Stimulated activated CD4-positive, alpha-beta T cell treated with anti-CD3 and anti-CD28 coated beads, TNF-alpha, amount 100 ng/mL, for 4 hours (primary cell): ENCODE measurements around the gene EEF1AKMT2.
A peak's percentile ranks its signal among the peaks of the same experiment; 100 is the strongest.
"Not testable (repeated sequence)": the region's sequence is repeated elsewhere in the genome, so short reads cannot be mapped to it uniquely, and the experiment has no call there.

Experiments used
- DNase-seq, 3 experiments: peaks; one replicate each; pipeline ENCODE4 v3.0.0-alpha.2; 2020; ENCODE audit warnings: low read depth in 3 of 3

The EEF1AKMT2 gene

DNA sequence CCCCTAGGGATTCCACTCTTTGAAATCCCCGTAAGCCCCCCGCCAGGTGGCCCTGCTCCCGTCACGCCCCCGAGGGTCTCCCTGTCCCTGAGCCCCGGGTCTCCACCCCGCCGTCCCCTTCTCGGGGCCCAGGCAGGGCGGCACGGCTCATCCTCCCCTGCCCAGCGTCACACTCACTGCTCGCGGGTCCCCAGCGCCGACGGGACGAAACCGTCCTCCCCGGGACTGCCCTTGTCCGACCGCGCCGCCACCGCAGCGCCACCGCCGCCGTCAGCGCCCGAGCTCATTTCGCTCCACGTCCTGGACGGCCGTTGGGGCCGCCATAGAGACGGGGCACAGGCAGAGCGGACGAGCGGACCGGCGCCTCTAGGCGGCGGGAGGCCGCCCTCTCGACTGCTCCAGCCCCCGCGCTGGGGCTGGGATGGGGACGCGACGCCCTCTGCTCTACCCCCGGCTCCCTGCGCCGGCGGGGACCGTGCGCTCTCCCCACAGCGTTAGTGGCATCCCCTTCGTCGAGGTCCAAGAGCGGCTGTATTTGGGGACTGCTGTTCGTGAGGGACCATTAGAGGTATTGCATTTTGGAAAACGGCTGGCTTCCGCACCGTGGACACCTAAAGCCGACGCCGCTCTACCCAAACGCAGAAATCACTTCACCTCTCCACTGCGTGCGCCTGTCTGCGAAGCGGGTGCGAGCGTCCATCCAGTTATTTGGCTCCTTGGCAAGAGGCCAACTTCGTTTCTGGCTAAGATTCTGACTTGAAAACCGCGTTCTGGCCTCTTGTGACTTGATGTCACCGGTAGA lies at the start of gene EEF1AKMT2:
TSS of gene EEF1AKMT2 (minus strand) at position 341 of the 802 bp plus-strand sequence. CDS start at position 287, 54 bp downstream.
- peak; percentile 69 to 78 (median 76) for DNase-seq

DNA sequence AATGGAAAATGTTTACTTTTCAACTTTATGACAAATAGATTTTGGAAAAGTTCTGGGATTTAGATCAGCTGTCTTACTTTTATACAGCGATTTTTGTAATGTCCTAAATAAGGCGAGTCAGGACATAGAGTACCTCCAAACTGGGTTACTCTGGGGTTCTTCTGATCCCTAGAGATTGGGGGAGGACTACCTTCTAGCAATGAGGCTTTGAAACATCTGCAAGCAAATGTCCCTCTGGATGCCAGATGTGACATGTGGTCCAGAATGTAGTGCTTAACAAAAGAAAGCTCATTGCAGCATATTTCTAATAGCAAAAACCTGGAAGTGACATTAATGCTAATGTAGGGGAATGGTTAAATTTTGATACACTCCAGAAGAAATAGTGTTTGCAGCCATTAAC lies 46.0 kb upstream of the EEF1AKMT2 start:
- no peak for DNase-seq

DNA sequence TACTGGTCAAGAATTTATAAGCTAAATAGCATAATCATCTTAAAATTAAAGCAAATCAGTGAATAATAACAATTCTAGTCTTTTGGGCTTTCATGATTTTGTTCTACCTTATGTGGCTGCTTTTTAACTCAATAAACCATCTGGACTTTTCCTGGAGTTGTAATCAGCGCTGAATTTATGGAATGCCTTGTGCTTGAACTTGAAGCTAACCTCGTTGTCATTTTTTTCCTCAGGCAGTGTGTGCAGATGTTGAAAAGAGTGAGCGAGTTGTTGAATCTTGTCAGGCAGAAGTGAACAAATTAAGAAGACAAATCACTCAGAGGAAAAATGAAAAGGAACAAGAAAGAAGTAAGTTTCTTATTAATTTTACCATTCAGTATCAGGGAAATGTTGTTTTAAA lies 39.4 kb upstream of the EEF1AKMT2 start:
- no peak for DNase-seq

DNA sequence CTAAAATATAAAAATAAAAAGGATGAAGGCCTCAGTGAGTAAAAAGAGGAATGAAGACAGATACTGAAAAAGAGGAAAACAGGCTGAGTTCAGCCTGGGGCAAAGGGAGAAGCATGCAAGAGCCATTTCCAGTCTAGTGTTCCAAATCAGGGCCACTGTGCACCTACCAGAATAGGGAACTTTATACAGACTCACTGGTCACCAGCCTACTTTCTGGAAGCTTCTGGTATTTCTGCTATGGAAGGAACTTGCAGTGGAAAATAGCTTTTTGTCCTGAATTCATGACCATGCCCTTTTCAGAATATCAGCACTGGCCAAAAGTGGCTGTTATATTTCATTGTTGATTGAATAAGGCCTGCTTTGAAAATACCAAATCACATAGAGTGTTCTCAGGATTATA lies 38.8 kb upstream of the EEF1AKMT2 start:
- DNase-seq = no peak

DNA sequence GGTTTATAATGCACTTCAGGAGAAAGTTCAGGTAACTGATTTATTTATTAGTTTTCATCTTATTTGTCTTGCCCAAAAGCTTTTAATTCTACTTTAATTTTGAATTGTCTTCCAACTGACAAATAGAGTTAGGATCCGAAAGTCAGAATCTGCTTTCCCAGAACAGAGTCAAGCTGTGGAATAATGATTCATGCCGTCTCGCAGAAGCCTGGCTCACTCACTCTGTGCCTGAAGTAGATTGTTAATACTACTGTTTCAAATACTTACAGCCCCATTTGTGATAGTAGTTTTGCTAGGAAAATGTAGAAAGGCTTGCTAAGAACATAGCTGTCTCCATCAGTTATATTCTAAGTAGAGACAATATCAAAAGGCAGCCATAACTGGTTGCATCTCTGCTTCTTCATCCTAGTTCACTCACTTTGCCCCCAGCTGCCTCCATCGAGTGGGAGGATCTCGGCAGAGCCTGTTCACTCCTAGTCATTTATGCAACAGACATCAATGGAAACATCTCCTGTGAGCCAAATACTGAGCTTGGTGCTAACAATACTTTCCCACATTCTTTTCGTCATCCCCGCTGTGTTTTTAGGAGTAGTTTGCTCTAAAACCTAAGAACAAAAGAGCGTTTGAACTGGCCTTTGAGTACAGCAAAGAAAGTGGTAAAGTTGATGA lies 37.9 kb upstream of the EEF1AKMT2 start:
- no peak for DNase-seq

DNA sequence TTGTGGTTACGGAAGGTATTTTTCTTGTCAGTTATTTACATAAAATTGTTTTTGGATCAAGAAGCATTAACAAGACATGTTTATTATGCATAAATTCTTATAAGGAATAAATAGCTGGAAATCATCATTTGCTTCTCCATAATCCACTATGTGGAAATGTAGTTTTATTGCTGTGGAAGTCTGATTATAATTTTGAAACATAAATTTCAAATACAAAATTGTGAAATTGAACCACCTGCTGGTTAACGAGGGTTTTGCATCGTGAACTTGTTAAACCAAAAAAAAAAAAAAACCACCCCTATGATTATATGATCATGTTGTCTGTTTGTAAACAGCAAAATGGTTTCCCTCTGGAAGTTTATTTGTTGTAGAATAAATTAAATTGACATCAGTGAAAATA lies 35.8 kb upstream of the EEF1AKMT2 start:
- DNase-seq = no peak

DNA sequence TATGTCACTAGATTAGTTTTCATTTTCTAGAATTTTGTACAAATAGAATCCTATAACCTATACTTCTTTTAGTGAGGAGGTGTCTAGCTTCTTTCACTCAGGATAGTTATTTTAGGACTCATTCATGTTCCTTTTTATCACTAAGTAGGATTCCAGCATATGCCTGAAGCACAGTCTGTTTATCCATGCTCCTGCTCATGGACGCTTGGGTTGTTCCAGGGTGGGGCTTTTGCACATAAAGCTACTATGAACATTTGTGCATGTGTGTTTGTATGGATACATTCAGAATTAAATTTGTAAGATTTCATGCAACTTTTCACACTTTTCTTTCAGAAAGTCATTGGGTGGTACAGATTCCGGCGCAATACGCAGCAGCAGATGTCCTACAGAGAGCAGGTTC lies 34.6 kb upstream of the EEF1AKMT2 start:
- DNase-seq = no peak

DNA sequence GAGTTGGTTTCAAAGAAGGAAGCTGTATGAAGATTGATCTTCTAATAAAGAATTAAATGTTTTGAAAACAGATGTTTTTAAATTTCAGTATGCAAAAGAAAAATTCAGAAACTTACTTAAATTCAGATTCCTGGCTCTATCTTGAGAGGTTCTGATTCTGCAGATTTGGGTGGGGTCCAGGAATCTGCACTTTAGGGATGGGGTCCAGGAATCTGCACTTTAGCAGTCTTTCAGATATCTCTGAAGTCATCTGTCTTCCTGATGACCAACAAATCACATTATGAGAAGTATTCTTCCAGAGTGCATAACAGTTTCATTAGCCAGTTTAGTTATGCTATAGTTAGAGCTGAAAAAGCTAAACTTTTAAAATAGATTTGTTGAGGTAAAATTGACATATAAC lies 34.0 kb upstream of the EEF1AKMT2 start:
- DNase-seq = no peak

DNA sequence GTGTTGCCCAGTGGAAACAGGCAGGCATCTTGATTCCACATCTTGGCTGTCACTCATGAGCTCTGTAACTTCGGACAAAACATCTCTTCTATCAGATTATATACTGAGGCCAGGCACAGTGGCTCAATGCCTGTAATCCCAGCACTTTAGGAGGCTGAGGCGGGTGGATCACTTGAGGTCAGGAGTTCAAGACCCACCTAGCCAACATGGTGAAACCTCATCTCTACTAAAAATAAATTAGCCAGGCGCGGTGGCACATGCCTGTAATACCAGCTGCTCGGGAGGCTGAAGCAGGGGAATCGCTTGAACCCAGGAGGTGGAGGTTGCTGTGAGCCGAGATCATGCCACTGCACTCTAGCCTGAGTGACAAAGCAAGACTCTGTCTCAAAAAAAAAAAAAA lies 33.2 kb upstream of the EEF1AKMT2 start:
- DNase-seq = not testable (repeated sequence)

DNA sequence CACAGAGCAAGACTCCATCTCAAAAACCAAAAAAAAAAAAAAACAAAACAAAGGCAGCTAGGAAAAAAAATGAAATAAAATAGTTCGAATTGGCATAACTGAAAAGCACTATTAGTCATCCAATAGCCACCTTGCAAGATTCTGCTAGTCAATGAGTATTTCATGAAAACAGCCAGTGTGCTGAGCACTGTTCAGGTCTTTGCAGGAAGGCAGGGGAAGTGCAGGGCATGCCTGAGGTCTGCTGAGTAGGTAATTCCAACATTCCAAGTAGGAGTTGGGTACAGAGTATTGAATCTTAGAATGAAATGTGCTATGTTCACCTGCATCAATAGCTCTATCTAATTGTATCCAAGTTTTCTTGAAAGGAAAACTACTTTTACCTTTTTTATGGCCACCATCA lies 32.8 kb upstream of the EEF1AKMT2 start:
- no peak for DNase-seq

DNA sequence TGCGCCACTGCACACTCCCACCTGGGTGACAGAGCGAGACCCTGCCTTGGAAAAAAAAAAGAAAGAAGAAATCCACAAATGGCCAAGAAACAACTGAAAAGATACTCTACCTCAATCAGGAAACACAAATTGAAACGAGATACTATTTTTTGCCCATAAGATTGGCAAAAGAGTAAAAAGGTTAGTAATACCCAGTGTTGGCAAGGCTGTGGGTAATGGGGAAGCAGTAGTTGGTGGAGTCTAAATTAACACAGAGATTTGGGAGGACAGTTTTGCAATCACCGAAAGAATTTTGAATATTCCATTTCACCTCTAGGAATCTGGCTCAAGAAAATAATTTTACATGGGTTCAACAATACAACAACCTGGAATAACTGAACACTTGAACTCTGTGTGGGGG lies 29.8 kb upstream of the EEF1AKMT2 start:
- no peak for DNase-seq

DNA sequence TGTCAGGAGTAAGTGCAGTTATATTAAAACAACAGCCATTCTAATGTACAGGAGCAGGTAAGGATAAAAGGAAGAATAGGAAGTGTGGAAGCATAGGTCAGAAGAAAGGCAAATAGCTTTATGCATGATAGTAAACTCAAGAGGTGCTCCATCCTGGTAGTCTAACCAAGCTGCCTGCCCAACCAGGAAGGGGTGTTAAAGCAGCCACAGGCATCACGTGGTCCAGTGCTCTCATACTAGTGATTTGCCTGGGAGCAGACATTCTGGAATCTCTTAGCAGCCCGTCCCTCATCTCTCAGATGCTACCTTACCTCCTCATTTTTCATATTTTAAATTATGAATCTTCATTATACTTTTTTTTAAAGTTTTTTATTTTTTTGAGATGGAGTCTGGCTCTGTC lies 28.4 kb upstream of the EEF1AKMT2 start:
- DNase-seq = no peak

DNA sequence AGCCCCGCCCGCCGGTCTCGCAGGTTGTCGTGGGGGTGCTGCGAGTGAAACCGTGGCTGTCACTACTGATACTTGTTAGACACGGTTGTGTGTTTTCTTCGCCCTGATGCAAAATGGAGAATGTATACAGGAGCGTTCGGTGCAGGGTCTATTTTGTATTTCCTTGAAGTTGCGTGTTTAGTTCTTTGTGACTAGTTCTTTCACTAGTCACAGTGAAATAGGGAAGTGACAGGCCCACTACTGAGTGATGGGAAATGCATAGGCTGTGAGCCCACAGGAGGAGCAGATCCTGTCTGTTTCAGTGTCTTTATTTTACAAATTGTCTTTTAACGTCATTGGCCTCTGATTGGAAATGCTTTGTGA lies 10.6 kb upstream of the EEF1AKMT2 start:
- no peak for DNase-seq

DNA sequence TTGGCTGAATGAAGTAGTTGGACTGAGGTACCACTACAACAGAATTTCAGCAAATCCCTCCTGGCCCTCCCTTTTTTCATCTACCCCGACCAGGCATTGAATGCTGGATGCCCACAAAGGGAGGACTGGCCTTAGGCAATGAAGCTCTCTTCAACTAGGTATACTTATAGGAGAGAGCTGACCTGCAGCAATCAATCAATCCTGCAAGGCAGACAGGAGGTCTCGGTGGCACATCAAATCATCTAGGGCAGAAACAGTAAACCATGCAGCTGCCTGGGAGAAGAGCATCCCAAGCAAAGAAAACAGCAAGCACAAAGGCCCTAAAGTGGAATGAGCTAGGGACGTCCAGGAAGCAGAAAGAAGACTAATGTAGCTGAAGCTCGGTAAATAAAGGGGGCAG lies 7.5 kb upstream of the EEF1AKMT2 start:
- DNase-seq = no peak

DNA sequence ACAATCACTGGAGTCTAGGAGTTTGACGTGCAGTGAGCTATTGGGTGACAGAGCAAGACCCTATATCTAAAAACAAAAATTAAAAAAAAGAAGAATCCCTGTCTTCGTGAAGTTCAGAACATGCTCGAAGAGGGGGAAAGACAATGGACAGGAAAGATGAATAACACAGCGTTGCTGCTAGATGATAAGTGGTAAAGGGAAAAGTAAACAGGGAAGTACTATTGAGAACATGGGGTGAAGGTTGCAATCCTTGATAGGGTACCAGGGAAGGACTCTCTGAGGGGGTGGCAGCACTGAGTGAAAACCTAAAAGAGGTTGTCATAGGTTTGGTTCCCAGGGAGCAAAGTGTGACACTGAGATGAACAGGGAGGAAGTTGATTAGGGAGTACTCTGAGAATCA lies 7.1 kb upstream of the EEF1AKMT2 start:
- no peak for DNase-seq

DNA sequence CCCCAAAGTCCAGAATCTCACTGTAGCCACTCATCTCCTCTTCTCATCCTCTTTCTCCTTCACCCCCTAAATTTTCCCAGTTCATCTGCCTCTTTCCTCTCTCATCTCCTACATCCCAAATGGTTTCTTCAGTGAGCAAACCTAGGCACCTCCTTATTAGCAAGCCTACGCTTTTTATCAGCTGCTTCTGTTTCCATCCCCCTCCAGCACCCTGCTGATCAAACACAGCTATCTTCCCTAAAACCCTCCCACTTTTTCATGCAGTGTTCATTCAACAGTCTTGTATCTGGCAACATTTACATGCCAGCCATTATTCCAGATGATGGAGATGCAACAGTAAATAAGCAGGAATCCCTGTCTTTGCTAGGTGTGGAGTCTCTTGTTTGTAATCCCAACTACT lies 6.7 kb upstream of the EEF1AKMT2 start:
- DNase-seq = no peak

DNA sequence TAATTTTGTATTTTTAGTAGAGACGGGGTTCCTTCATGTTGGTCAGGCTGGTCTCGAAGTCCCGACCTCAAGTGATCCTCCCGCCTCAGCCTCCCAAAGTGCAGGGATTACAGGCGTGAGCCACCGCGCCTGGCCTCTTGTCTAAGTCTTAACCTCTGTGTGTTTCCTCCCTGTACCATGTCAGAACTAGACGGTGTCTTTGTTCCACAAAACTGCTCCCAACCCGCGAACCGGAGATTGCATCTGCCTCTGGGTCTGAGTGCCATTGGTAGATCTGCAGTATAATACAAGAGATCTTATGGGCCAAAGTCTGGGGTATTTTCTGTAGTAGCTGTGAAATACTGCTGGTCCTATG lies 1.3 kb upstream of the EEF1AKMT2 start:
- no peak for DNase-seq

DNA sequence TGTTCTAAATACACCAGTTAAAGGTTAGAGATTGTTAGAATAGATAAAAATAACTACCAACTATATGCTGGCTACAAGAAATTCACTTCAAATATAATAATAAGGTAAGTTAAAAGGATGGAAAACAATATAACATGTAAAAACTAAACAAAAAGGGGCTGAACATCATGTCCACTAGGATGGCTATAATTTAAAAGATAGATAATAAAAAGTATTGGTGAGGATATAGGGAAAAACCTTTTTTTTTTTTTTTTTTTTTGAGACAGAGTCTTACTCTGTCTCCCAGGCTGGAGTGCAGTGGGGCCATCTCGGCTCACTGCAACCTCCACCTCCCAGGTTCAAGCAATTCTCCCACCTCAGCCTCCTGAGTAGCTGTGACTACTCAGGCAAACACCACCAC lies 8.8 kb downstream of the EEF1AKMT2 start:
- DNase-seq = not testable (repeated sequence)

DNA sequence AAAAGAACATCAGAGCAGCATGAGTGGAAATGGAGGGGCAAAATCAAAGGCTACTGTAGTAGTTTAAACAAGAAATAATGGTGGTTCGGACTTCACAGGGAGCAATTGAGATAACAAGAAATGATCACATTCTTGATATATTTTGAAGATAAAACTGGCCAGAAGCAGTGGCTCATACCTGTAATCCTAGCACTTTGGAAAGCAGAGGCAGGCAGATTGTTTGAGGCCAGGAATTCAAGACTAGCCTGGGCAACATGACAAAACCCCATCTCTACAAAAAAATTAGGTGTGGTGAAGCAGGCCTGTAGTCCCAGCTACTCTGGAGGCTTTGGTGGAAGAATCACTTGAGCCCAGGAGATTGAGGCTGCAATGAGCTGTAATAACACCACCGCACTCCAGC lies 22.9 kb downstream of the EEF1AKMT2 start:
- DNase-seq = no peak

DNA sequence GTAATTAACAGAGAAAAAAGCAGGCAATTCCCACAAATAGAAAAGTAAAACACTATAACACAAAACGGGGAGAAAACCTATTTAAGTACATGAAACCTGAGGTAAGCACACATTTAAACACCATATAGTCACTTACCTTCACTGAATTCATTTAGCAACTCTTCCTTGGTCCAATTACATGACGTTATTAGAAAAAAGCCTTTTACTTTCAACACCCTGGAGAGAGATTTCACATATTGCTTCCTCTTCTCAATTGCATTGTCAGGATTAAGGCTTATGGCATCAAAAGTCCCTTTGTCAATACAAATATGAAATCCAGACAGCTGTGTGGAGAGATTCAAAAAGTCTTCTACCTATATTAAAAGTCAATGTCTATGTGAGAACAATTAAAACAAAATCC lies 26.4 kb downstream of the EEF1AKMT2 start:
- no peak for DNase-seq

DNA sequence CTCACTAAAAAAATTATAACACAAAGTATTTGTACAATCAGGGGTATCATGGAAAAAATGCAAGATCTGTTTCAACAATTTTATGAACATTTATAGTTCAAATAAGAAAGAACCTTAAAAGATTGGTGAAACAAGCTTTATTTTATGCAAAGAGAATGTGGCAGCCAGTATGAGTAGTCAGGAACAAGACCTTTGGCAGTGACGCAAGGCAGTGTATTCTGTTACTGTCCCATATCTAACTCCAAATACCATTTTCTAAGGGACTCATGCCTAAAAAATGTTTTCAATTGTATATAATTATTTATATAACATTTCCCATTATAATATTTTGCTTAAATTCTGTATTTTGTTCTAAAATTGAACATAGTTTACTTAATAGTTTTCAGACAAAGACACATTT lies 28.4 kb downstream of the EEF1AKMT2 start:
- no peak for DNase-seq

DNA sequence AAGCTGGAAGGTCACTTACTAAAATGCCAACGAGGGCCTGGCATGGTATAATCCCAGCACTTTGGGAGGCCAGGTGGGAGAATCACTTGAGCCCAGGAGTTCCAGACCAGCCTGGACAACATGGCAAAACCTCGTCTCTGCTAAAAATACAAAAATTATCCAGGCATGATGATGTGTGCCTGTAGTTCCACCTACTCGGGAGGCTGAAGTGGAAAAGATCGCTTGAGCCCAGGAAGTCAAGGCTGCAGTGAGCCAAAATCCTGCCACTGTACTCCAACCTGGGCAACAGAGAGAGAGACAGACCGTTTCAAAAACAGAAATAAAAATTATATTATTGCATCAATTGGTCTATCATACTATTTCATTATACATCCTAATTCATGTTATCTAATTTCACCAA lies 29.4 kb downstream of the EEF1AKMT2 start:
- DNase-seq = no peak

DNA sequence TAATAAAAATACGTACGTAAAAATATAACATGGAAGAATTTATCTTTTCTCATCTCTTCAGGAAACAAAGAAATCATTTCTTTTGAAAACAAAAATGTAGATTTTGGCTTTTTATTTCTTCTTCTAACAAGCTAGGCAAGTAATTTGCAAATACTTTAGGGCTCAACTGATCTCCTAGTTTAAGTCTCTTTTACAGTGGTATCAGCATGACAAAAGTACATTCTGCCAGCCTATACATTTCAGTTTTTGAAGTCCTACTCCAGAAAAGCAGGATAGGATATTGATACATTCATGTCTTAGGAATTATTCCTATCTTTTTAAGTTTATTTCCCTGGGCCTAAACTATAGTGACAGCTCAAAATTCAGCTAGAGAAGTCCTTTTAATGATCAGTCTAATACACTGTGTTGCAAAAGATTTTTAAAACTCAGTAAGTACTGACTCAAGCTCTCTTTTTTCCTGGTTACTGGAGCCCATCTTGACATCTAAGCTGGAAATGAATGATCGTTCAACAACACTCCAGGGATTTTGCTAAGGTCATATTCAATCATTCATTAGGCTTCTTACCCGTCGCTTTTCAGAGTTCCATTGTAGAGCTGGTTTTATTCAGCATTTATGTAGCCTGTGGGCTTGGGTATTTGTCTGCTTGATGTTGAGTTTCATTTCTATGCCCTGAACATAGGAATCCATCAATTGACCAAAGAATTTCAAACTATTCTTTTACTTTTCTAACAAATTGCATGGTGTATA lies 35.4 kb downstream of the EEF1AKMT2 start:
- no peak for DNase-seq
